GM21381 (cell line): ENCODE data around the gene PLAAT5.

ENCODE experiments used
- ATAC-seq: cut with Tn5 transposase; IDR thresholded peaks from one replicate; pipeline ENCODE4 v1.9.1; 2021; ENCODE audit warnings: mild to moderate bottlenecking, moderate library complexity; ENCODE audit not compliant: unreplicated experiment

PLAAT5 gene

DNA sequence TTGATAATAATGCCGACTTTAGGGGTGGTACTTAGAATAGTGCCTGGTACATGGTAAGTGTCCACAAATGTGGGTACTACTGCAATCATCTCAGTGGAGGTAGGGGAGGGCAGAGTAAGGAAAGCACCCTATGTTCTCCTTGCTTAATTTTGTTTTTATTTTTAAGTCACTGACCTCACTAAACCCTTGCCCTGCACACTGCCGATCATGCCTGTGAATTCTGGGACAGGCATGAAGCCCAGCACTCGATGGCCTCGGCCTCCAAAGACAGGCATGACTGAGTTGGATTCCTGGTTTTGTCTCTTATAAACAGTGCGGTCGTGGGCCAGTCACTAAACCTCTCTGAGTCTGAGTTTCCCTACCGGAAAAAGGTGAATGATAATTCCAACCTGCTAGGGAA is 21.8 kb upstream of the PLAAT5 start:
- no peak for ATAC-seq

DNA sequence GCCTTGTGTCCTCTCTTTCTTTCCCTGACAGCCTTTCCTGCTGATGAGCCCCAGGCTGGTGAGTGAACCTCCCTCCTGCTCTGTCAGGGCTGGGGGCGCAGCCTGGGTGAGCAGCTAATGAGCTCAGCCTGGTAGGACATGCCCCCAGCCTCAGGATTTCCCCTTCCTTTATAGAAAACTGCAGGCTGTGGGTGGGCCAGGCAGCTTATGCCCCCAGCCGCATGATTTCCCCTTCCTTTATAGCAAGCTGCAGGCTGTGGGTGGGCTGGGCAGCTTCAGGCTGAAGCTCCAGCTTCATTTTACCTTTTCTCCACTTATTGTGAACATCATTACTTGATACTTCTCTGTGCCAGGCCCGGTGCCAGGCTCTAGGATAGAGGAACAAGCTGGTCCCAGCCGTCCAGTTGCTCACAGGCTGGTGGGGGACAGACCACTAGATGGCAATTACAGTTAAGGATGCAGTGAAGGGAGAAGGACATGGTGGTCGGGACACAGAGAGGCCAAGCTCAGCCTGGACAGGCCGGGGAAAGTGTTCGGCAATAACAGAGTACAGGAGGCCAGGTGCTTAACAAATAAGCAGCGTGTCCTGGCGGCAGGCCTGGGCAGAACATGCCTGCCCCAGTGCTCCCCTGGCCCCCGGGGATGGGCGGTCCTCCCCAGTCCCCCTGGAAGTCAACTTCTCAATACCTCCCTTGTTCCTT is 20.2 kb upstream of the PLAAT5 start:
- ATAC-seq = no peak

DNA sequence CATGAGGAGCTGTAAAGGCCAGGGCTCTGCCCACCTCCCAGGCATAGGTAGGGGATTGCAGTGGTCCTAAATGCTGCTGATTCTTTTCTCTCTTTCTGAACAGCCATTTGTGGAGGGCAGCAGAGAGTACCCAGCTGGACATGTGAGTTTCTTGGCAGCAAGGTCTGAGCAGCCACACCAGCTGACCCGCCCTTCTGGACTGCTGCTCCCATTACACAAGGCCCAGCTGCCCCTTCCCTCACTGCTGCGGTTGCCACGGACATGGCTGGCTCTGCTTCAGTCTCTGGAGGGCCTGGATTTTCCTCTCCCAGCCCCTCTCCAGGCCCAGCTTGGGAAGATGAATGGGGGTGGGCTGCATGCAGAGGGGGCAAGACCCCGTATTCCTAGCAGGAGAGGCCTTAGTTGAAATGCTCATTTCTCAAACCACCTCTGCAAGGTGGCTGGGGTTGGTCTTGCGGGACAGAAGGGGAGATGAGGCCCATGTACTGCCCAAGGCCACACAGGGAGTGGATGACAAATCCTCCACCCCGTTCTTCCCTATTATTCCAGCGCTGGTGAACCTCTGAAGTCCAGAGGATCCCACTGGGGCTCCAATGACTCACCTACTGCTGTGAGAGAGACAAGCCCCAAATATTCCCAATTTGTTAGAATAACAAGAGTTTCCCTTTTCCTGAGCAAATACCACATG is 19.5 kb upstream of the PLAAT5 start:
- no peak for ATAC-seq

DNA sequence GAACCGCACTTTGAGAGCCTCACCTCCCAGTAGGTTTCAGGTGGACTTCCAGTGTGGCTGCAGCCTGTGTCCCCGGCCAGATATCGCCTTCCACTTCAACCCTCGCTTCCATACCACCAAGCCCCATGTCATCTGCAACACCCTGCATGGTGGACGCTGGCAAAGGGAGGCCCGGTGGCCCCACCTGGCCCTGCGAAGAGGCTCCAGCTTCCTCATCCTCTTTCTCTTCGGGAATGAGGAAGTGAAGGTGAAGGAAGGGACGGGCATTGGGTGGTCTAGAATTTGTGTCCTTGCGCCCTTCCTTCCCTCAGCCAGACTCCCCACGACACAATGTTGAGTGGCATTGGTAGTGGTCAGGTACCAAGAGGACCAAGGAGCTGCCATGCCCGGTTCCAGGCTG is 17.8 kb upstream of the PLAAT5 start:
- no peak for ATAC-seq

DNA sequence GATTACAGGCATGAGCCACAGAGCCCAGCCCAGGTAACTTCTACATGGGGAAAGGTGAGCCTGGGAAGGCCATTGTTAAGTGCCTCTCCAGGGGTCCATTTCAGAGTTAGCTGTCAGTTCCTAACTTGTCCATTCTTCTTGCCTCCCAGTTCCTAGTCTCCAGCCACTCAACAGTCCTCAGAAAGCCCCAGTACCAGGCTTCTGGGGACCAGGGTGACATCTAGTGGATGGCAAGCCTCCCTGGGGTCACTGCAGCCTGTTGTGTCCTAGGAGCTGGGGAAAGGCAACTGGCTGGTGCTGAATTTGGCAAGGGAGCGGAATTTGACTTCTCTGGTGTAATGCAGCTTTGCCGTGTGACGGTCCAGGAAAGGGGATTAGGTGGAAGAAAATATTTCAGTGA is 17.0 kb upstream of the PLAAT5 start:
- no peak for ATAC-seq

DNA sequence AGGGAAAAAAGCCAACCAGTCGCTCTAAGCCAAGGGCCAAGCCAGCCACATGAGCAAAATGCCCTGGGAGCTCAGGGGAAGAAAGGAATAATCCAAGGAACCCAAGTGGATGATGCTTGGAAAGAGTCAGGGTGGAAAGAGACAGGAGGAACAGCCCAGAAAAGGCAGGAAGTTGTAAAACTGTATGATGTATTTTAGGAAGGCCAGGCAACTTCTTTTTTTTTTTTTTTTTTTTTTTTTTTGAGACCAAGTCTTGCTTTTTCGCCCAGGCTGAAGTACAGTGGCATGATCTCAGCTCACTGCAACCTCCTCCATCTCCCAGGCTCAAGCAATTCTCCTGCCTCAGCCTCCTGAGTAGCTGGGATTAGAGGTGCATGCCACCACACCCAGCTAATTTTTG is 16.5 kb upstream of the PLAAT5 start:
- no peak for ATAC-seq

DNA sequence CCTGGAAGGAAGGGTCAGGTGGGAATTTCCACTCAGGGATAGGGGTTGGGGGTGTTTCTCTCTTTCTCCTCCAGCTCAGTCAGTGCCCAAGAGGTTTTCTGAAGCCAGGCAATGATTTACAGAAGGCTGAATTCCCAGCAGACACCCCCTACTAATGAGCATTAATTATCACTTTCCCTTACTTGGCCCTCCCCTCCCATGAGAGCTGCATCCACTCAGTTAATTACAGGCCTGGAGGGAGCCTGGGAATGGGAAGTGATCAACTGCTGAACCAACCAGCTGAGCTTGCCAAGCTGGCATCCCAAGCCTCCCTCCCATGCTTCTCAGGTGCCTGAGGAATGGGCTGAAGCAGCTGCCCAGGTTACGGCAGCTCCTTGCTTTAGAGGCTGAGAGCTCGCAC is 15.9 kb upstream of the PLAAT5 start:
- ATAC-seq = no peak

DNA sequence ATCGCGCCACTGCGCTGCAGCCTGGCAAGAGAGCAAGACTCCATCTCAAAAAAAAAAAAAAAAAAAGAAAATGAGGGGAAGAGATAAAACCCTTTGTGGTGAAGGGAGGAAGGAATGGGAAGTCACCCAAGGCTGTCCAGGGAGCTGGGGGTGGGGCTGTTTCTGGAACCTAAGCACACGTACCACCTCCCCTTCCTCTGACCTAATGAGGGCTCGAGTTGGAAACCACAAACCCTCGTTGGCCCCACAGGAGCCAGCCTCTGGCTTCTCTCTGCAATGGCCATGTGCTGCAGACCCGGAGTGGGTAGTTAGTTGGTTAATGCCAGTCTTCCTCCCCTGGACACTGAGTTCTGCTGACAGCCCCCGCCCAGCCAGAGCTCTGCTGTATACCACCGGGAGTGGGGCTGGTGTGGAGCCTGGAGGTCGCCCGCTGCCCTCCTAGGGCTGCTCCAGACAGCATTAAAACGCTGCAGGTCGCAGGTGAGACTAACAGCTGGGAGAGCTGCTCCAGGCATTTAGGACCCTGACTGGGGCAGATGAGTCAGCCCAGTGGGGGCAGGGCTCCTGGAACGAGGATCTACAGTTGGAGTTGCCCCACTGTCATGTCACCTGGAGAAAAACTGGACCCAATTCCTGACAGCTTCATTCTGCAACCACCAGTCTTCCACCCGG is 15.0 kb upstream of the PLAAT5 start, which contains the start of gene LGALS12:
TSS of gene LGALS12 (plus strand) at position 228 of the 672 bp plus-strand sequence. CDS start at position 603, 375 bp downstream.
- no peak for ATAC-seq

DNA sequence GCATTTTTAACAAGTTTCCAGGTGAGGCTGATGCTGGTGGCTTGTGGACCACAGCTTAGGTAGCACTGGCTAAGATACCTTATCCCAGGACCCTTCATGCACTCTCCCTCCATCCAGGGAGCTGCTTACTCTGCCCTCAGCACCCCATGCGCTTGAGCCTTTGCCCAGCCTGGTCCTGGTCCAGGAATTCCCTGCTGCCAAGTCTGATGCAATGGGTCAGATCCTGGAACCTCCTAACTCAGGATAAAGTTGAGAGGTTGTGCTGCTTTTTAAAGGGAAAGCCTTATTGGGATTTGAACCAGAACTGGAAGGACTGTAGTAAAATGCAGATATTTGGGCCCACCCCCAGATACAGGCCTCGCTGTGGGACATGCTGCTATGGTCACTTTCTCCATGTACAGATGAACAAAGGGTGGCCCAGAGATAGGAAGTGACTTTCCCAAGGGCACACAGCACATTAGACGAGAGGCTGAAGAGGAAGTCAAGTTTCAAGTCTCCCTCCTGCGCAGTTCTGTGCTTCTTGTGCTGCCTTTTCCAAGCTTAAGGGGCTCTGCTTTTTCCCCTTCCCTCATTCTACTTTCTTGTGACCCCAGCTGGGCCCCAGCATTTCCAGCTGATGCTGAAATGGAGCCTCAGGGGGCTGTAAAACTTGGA is 14.1 kb upstream of the PLAAT5 start:
- ATAC-seq = no peak

DNA sequence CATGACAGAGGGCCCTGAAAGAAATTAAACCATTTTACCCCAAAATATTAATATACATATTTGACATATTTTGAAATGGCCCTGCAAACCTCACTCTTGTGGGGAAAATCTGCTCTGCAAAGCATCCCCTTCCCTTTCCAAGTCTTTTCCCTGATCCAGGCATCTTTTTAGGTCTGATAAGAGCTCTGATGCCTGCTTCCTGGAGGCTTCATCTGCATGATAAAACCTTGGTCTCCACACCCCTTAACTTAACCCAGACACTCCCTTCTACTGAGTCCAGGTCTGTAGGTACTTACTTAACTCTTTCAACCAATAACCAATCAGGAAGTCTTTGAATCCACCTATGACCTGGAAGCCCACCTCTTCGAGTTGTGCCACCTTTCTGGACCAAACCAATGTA is 13.1 kb upstream of the PLAAT5 start:
- no peak for ATAC-seq

DNA sequence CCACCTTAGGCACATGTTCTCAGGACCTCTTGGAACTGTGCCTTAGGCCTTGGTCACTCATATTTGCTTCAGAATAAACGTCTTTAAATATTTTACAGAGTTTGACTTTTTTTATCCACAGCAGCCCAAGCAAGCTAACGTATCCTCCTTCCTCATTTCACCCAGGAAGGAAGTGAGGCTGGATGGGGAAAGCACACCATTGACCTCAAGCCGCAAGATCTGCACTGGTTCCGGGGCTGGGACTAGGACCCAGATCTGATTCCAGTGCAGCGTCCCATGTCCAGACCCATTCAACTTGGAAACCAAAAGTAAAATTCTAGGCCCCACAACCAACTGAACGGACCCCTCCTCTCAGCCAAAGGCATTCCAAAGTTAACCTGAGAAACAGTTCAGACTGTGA is 12.5 kb upstream of the PLAAT5 start:
- no peak for ATAC-seq

DNA sequence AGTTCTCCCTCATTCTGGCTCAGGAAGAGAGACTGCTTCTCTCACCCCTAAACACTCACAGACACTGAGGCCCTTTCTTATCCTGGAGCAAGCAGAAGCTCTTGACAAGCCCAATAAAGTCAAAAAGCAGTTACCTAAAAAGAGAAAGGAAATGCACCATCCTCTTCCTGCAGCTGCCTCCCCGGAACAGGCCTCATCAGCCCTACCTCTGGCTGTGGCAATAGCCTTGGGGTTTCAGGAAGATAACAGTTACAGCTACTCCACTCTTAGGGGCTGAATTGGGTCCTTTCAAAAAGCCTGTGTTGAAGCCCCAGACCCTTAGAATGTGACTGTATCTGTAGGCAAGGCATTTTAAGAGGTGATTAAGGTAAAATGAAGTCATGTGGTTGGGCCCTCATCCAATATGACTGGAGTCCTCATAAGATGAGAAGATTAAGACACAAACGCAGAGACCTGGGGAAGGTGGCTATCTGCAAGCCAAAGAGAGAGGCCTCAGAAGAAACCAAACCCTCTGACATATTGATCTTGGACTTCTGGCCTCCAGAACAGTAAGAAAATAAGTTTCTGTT is 11.4 kb upstream of the PLAAT5 start:
- ATAC-seq = no peak

DNA sequence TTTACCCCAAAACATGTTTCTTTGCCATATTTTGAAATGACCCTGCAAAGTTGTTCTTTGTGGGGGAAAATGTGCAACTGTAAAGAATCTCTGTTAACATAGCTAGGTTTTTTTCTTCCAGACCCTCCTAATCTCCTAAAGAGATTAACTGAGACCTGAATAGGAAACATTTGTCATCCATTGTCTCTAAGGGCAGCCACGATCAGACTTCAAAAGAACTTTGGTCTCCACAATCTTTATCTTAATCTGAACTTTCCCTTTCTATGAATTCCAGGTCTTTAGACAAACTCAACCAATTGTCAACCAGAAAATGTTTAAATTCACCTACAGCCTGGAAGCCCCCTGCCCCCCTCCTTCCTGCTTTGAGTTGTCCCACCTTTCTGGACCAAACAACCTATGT is 10.3 kb upstream of the PLAAT5 start:
- no peak for ATAC-seq

DNA sequence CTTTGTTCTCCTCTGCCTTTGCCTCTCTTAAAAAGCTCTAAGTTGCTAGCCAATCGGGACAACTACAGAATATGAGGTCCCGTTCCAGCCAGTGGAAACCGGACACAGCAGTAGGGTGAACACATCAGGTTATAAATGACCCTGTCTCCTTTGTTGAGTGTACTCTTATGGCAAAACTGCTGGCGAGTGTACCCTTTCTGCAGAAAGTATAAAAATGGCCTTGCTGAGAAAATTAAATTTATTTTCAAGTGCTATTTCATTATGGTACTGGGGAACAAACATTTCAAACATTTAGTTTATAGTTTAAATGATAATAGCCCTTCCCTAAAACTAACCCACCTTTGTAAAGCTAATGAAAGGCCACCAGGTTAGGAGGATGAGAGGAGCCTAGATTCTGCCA is 8.9 kb upstream of the PLAAT5 start:
- ATAC-seq = no peak

DNA sequence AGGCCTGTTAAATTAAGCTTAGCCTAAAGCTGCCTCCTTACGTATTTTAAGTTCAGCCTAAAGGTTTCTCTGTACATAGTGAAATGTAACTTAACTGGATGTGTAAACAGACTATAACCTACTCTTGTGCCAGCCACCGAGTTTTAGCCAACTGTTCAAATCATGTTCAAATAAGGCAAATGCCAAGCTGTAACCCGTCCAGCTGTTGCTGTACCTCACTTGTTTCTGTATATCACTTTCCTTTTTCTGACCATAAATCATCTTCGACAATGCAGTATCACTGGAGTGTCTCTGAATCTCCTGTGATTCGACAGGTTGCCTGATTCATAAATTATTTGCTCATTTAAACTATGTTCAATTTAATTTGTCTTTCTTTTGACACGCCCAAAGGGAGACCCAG is 4.0 kb upstream of the PLAAT5 start:
- ATAC-seq = no peak

DNA sequence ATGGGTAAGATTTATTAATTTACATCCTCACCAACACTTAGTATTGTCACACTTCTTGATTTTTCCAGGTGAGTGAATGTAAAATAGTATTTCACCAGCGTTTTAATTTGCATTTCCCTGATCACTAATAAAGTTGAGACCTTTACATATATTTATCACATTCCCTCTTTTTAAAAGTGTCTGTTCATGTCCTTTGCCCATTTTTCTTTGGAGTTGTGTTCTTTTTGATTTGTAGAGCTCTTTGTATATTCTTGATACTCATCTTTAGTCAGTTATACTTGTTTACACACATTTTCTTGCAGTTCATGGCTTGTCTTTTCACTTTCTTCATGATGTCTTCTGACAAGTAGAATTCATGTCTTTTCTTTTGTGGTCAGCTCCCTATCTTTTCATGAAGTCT is 2.2 kb upstream of the PLAAT5 start:
- no peak for ATAC-seq

DNA sequence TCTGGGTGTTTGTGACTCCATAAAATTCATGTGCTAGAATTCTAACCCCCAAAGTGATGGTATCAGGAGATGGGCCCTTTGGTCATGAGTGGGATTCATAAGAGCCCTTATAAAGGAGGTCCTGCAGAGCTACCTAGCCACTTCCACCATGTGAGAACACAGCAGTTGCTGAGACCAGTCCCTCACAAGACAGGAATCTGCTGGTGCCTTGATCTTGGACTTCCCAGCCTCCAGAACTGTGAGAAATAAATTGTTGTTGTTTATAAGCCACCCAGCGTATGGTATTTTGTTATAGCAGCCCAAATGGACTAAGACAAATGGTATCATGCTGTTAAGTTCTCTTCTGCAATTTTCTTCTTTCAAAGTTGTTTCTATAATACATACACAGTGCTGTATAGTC is 1.5 kb upstream of the PLAAT5 start:
- ATAC-seq = no peak

DNA sequence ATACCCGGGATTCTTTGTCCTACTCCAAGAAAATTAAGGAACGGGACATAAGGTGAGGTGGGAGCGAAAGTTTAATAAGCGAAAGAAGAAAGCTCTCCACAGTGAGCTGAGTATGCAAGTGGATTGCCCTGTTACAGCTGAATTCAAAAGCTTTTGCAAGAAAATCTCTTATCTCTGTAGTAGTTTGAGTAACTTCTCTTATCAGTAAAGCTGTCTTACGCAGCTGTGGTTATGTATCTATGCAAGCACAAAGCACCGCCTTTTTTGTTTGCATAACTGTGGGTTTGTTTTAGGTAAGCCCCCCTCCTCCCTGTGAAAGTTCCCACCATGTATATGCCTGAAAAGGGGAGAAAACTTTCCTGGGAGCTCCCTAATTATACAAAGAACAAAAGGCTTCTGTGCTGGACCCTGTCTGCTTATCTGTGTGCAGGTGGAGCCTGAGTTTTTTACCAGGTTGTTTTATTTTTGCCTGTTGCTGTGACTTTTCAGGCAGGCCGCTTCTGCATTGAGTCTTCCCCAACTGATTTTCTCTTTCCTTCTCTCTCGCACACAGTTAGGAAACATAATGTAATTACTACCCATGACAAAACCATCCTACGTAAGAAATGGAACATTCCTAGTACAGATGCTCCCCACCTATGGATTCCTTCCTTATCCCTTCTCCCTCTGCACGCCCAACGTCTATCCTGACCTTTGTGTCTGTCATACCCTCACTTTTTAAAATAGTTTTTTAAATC is 837 bp upstream of the PLAAT5 start:
- no peak for ATAC-seq

DNA sequence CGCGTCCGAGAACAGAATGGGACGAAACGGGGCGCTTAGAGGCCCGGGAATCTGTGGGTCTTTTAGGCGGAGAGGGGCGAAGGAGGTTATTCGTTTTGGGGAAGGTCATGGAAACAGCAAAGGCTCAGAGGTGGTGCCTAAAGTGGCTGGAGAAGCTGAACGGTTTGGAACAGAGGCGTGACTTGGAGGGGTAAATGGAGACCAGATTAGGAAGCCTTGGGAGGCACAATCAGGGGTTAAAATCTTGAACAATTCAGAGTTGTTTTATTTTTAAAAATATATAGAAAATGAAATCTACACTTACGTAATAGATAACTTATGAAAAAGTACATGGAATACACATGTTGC is 247 bp upstream of the PLAAT5 start:
- ATAC-seq = no peak

DNA sequence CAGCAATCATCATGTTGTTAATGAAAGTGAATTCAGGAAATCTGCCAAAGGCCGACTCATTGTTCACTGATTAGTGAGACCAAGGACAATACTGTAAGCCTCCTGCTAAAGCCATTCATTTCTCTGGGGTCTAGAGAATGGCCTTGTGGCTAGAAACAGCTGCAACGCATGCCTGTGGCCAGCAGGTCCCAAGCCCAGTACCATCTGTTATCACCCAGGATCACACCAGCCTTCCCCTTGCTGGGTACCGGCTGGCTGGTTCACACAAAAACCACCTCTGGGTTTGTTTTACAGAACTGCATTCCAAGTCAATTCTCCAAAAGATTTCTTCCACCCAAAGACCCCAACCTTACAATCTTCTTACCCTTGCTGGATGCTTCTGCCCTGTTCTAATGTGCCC is 1.1 kb downstream of the PLAAT5 start:
- ATAC-seq = no peak

DNA sequence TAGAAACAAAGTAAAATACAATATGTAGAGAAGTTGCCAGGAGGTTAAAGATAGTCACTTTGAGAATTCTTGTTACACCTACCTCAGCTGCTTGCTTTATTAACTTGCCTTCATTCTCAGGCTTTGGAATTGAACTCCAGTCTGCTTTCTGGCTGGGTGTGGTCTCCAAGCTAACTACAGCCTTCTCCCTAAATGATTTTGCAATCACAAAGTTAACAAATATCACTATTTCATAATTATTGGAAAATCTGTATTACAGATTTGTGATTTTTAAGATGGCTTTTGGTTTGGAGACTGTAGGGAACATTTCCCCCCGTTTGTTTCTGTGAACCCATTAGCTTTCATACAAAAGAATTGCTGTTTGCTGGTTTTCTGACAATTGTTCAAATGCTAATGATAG is 2.2 kb downstream of the PLAAT5 start:
- no peak for ATAC-seq
